GM19324 (cell line): ENCODE data around the gene ENTR1.

ENCODE experiments used
- ATAC-seq: cut with Tn5 transposase; IDR thresholded peaks from one replicate; pipeline ENCODE4 v1.9.1; 2021; ENCODE audit warnings: mild to moderate bottlenecking, moderate library complexity; ENCODE audit not compliant: unreplicated experiment, low FRiP score

ENTR1 gene

GRCh38 chr9:136410500-136411287 lies at the start of gene ENTR1, which contains the start of gene PMPCA:
Gene ENTR1, minus strand, starts transcription at chr9:136410614. Its CDS starts 217 bp downstream, at chr9:136410397.
Gene PMPCA, plus strand, starts transcription at chr9:136410658. Its CDS starts 11 bp downstream, at chr9:136410669.
- ATAC-seq, result peak; percentile 79

DNA sequence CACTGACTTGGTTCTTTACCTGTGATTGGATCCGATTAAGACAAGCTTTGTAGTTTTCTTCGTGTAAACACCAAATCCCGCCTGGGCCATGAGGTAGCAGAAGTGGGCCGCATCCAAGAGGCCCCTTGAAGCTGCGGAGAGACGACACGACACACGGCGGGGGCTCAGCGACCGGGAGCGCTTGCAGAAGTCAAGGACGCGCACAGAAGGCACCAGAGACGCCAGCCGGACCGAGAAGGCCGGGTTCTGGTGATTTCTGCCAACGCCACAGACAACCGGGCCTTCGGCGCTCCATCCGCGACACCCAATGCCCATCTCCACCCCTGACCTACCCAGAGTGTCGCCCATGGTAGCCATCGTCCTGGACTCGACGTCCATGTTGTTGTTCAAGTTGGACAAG lies 49.0 kb upstream of the ENTR1 start:
- ATAC-seq, result no peak

- no peak for ATAC-seq
These were observed 46.9 kb upstream of the ENTR1 start for GRCh38 chr9:136457326-136457725.

GRCh38 chr9:136456258-136456657 lies 45.8 kb upstream of the ENTR1 start:
- ATAC-seq, result no peak

DNA sequence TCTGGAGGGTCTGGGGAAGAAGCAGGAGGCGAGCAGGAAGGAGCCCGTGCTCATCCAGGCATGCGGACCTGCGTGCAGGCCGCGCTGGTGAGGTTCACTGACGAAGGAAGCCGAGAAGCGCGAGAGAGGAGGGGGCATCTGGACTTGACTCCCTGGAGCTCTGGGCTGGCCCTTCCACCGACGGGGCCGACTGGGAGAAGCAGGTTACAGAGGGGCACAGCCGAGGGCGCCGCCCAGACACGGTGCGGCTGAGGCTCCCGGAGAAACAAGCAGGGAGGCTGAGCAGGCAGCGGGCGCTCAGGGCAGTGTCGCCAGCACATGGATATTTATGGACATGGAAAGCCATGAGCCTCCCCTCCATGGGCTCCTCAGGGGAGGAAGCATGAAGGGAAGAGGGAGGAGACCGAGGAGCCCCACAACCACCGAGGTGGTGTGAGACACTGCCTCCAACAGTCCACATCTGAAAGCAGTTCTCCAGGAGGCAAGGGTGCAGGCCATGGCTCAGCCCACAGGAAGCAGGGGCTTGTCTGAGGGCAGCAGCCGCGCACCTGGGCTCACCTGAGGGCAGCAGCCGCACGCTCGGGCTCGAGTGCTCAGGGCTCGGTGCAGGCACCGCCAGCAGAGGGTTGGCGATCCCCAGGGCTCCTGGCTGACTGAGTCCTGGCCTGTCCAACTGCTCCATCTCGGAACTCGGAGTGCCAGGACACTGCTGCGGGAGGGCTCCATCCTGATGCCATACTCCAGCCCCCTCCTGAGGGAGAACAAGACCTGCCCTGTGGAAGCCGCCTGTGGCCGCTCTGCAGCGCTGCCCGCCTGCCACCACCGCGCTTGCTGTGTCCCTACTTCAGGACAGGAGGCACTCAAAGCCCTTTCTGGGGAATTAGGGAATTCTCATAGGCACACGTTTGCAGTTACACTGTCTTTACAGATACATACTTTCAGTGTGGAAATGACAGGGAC lies 44.9 kb upstream of the ENTR1 start:
- no peak for ATAC-seq

- no peak for ATAC-seq
These were observed 43.8 kb upstream of the ENTR1 start for GRCh38 chr9:136454026-136454796.

- ATAC-seq, result no peak
These were observed 42.9 kb upstream of the ENTR1 start for GRCh38 chr9:136453326-136453725.

DNA sequence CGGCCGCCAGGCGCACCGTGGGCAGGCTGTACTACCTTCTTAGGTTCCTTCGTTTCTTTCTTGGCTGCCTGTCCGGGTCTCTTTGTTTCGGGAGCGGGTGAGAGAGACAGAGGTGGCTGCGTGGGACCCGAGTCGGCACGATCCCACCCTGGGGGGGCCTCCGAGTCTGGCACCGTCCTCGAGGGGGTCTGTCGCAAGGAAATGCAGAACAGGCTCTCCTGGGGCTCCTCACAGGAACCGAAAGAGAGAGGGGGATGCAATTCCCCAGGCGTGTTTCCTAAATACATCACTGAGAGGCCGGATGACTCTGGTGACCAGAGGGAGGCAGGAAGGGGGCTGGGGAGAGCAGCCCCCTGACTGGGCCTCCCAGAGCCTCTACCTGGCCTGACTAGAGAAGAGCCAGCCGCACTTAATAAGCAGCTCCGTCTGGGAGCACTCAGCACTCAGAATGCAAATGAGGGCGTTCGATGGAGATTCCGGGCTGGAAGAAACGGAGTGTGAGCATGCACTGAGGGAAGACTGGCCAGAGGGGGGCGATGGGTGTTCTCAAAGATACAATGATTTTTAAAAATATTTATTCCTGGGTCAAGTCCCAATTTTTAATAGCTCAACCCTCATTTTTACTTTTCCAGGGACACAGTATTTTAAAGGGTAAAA lies 40.9 kb upstream of the ENTR1 start:
- ATAC-seq, result no peak

- ATAC-seq, result no peak
These were observed 38.2 kb upstream of the ENTR1 start for GRCh38 chr9:136448655-136449054.

GRCh38 chr9:136447173-136447778 lies 36.9 kb upstream of the ENTR1 start:
- ATAC-seq, result no peak

GRCh38 chr9:136445799-136446198 lies 35.4 kb upstream of the ENTR1 start:
- ATAC-seq, result no peak

DNA sequence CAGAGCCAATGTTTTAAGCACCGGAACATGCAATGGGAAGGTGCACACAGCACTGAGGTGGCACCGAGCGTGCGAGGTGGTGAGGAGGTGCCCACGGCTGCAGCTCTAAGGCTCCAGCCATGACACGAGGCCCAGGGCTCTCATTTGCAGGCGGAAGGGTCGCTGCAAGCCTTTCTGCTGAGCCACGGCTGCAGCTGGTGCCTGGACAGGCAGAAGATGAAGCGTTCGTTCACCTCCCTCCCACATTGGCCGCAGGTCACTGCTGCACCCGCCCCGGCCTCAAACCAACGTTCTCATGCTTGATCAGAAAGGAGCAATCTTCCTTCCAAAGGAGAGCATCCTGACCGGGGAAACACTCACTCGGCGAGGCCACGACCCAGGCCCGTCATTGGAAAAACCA lies 33.7 kb upstream of the ENTR1 start:
- no peak for ATAC-seq

- no peak for ATAC-seq
These were observed 33.3 kb upstream of the ENTR1 start for GRCh38 chr9:136443687-136444086.

- no peak for ATAC-seq
These were observed 32.7 kb upstream of the ENTR1 start for GRCh38 chr9:136443087-136443486.

- ATAC-seq, result no peak
These were observed 31.9 kb upstream of the ENTR1 start for GRCh38 chr9:136442265-136442664.

DNA sequence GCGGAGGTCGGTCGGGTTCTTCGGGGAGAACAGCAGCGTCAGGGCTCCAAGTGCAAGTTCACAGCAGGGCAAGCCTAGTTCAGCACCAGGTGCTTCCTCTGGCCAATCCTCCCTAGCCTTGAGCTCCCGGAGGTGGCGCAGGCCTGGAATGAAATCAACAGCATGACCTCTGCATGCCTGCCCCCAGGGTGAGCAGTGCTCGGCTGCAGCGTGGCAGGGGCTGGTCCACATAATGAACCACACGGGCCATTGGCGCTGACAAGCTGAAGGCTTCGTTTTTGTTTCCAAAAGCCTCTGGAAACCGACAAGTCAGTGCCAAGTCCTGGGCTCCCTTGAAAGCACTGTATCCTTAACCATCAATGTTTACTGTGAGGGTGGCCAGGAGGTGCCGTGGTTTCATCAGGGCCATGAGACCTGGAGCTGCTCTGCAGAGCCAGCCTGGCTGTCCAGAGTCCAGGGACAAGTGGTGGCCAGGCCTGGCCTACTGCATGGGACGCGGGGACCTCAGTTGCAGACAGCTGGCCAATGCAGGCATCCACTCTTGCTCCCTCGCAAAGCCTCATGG lies 31.3 kb upstream of the ENTR1 start:
- no peak for ATAC-seq

GRCh38 chr9:136441191-136441680 lies 30.8 kb upstream of the ENTR1 start:
- no peak for ATAC-seq

- peak; percentile 60 for ATAC-seq
These were observed 29.3 kb upstream of the ENTR1 start, which contains the start of gene INPP5E for GRCh38 chr9:136439481-136440408. Gene INPP5E, minus strand, starts transcription at chr9:136439845. Its CDS starts 426 bp downstream, at chr9:136439419.
